Trophoblast cell (in vitro differentiated cells and primary cell): Measurements from ENCODE around the gene CBX4.

Experiments
- DNase-seq, 2 donors: peaks; one replicate each; pipeline ENCODE4 v3.0.0-alpha.2; 2016
- H2AFZ ChIP-seq: 2 replicates; pipeline ENCODE4 v1.6.1; 2013; ENCODE audit warnings: low read length, moderate library complexity, mild to moderate bottlenecking; ENCODE audit not compliant: insufficient read depth, poor library complexity
- H2AK5ac ChIP-seq: 2 replicates; pipeline ENCODE4 v1.6.1; 2013; ENCODE audit warnings: mild to moderate bottlenecking, low read length
- H2BK120ac ChIP-seq: 2 replicates; pipeline ENCODE4 v1.6.1; 2013; ENCODE audit warnings: low read length, mild to moderate bottlenecking, moderate library complexity; ENCODE audit not compliant: insufficient read depth, poor library complexity
- H2BK12ac ChIP-seq: 2 replicates; pipeline ENCODE4 v1.6.1; 2013; ENCODE audit warnings: mild to moderate bottlenecking, low read length, moderate library complexity
- H2BK5ac ChIP-seq: 2 replicates; pipeline ENCODE4 v1.6.1; 2013; ENCODE audit warnings: low read length, low read depth, moderate library complexity, mild to moderate bottlenecking; ENCODE audit not compliant: poor library complexity
- H3K14ac ChIP-seq: 2 replicates; pipeline ENCODE4 v1.6.1; 2013; ENCODE audit warnings: mild to moderate bottlenecking, low read length
- H3K18ac ChIP-seq: 2 replicates; pipeline ENCODE4 v1.6.1; 2013; ENCODE audit warnings: mild to moderate bottlenecking, low read length
- H3K23ac ChIP-seq: 2 replicates; pipeline ENCODE4 v1.6.1; 2013; ENCODE audit warnings: low read length
- H3K27ac ChIP-seq: 2 replicates; pipeline ENCODE4 v1.5.1; 2013; ENCODE audit warnings: low read depth, mild to moderate bottlenecking, inconsistent platforms, low read length, moderate library complexity
- H3K27me3 ChIP-seq: 2 replicates; pipeline ENCODE4 v1.6.1; 2013; ENCODE audit warnings: inconsistent platforms, mild to moderate bottlenecking, low read length, moderate library complexity; ENCODE audit not compliant: insufficient read depth
- H3K36me3 ChIP-seq, 2 experiments: 1 replicate in 1 of 2; 2 replicates in 1 of 2; pipeline ENCODE4 v1.6.1; 2013; ENCODE audit warnings: low read length in 2 of 2, mild to moderate bottlenecking in 2 of 2, moderate library complexity in 1 of 2; ENCODE audit not compliant: insufficient read depth in 2 of 2, control insufficient read depth in 1 of 2
- H3K4ac ChIP-seq: 2 replicates; pipeline ENCODE4 v1.6.1; 2013; ENCODE audit warnings: low read depth, mild to moderate bottlenecking, low read length, moderate library complexity
- H3K4me1 ChIP-seq, 2 experiments: 1 replicate in 1 of 2; 2 replicates in 1 of 2; pipeline ENCODE4 v1.6.1; 2013; ENCODE audit warnings: low read length in 2 of 2, mild to moderate bottlenecking in 2 of 2, moderate library complexity in 1 of 2; ENCODE audit not compliant: insufficient read depth in 2 of 2, control insufficient read depth in 1 of 2
- H3K4me2 ChIP-seq: 2 replicates; pipeline ENCODE4 v1.6.1; 2013; ENCODE audit warnings: inconsistent platforms, mild to moderate bottlenecking, low read length, moderate library complexity
- H3K4me3 ChIP-seq: 2 replicates; pipeline ENCODE4 v1.5.1; 2013; ENCODE audit warnings: mild to moderate bottlenecking, low read depth, low read length, inconsistent platforms
- H3K79me1 ChIP-seq: one replicate; pipeline ENCODE4 v1.6.1; 2013; ENCODE audit warnings: low read length
- H3K79me2 ChIP-seq: 2 replicates; pipeline ENCODE4 v1.6.1; 2013; ENCODE audit warnings: low read length, mild to moderate bottlenecking; ENCODE audit not compliant: control insufficient read depth, insufficient read depth, poor library complexity
- H3K9ac ChIP-seq: 2 replicates; pipeline ENCODE4 v1.6.1; 2013; ENCODE audit warnings: mild to moderate bottlenecking, low read length
- H3K9me3 ChIP-seq: 2 replicates; pipeline ENCODE4 v1.6.1; 2013; ENCODE audit warnings: low read depth, mild to moderate bottlenecking, control low read depth, inconsistent platforms, low read length; ENCODE audit not compliant: insufficient read depth
- H4K12ac ChIP-seq: 2 replicates; pipeline ENCODE4 v1.6.1; 2013; ENCODE audit warnings: low read depth, mild to moderate bottlenecking, low read length, moderate library complexity
- H4K8ac ChIP-seq: 2 replicates; pipeline ENCODE4 v1.6.1; 2013; ENCODE audit warnings: low read depth, mild to moderate bottlenecking, low read length, moderate library complexity
- H4K91ac ChIP-seq: one replicate; pipeline ENCODE4 v1.6.1; 2013; ENCODE audit warnings: low read depth, mild to moderate bottlenecking, low read length, moderate library complexity
- WGBS: extraction: QIAGEN DNeasy Blood & Tissue Kit; methylation state at CpG from one replicate; pipeline ENCODE4 v1.1.7; 2013; ENCODE audit warnings: missing lambda C conversion rate; ENCODE audit not compliant: insufficient read length, insufficient coverage; ENCODE audit errors: extremely low coverage; 5-methylcytosine and 5-hydroxymethylcytosine counted together

Gene CBX4

DNA sequence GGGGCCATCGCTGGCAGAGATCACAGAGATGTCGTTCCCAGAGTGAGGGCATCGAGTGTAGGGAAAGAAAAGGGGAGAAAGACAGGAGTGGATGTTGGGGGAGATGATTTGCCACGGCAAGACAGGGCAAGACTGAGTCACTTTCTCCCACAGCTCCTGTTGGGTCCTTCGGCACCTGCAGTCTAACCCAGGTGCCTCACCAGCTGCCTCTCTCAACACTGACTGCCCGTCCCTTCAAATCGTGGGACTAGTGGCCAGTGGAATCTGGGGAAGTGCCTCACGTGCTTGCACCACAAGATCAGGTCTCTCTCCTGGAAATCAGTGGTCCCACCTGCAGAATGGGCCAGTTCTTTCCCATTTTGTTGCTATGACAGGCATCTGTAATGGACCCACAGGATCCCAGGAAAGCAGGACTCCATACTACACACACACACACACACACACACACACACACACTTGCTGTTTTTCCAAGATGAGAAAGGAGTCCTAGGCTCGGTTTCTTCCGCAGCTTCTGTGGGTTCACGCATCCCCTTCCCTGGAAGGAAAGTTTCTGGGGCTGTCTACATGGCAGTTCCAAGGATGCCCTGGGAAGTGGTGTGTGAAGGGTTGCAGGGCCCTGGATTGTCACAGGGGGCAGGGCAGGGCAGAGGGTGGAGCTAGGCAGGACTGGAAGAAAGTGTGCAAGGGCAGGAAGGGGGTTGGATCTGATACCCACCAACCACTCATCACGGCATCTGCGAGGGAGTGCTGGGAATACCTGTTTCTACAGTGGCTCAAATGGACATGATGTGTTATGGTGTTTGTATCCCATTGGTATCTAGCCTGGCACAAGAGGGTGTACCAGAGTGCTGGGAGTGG, 32.1 kb downstream of the CBX4 start:
- Histone ChIP-seq H3K14ac (no peak overlapping the region), H3K27ac (no peak overlapping the region), H3K9ac (no peak overlapping the region), H3K18ac (no peak overlapping the region), H3K79me1 (peaks cover 6% of the 10 kb centered on the region), H2BK120ac (no peak overlapping the region), H4K8ac (no peak overlapping the region), H3K4me1 (peaks cover 7 to 17% of the 10 kb centered on the region in 2 experiments), H3K4ac (no peak overlapping the region), H4K91ac (no peak overlapping the region), H2BK5ac (no peak overlapping the region), H3K9me3 (peaks cover 21% of the 10 kb centered on the region), H2BK12ac (no peak overlapping the region), H2AFZ (no peak overlapping the region), H4K12ac (no peak overlapping the region), H3K79me2 (no peaks in the 10 kb centered on the region), H3K4me3 (no peak overlapping the region), H3K4me2 (no peak overlapping the region), H3K23ac (no peak overlapping the region), H3K27me3 (peaks cover 90% of the 10 kb centered on the region), H2AK5ac (no peak overlapping the region), H3K36me3 (no peaks in the 10 kb centered on the region)
- WGBS, result no CpG with 5 or more reads among the region's 13 CpGs
- DNase-seq, result no peak

DNA sequence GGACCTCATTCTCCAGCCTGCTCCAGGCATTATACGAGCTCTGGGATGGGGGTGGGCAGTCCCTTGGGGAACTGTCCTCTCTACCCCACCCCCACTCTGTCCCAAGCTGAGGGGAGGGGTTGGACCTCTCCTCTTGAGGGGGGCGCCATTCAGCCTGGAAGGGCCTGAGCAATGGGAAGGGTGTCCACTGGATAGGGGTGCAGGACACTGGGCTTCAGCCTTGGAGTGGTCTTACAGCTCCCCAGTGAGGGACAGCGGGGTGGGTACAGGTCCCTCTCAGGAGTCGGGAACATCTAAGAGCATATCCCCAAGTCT, 32.8 kb downstream of the CBX4 start:
- Histone ChIP-seq H3K4me3 (no peak overlapping the region), H3K23ac (no peak overlapping the region), H3K4me1 (peaks cover 7 to 15% of the 10 kb centered on the region in 2 experiments), H4K91ac (no peak overlapping the region), H3K27me3 (peaks cover 90% of the 10 kb centered on the region), H2BK12ac (no peak overlapping the region), H2AK5ac (no peak overlapping the region), H2AFZ (no peak overlapping the region), H3K14ac (no peak overlapping the region), H3K4me2 (no peak overlapping the region), H3K79me1 (peaks cover 6% of the 10 kb centered on the region), H4K12ac (no peak overlapping the region), H3K18ac (no peak overlapping the region), H3K79me2 (no peaks in the 10 kb centered on the region), H3K9me3 (peaks cover 21% of the 10 kb centered on the region), H3K27ac (no peak overlapping the region), H2BK120ac (no peak overlapping the region), H2BK5ac (no peak overlapping the region), H3K4ac (no peak overlapping the region), H3K9ac (no peak overlapping the region), H4K8ac (no peak overlapping the region), H3K36me3 (no peaks in the 10 kb centered on the region)
- no peak for DNase-seq
- no CpG with 5 or more reads among the region's 4 CpGs for WGBS

DNA sequence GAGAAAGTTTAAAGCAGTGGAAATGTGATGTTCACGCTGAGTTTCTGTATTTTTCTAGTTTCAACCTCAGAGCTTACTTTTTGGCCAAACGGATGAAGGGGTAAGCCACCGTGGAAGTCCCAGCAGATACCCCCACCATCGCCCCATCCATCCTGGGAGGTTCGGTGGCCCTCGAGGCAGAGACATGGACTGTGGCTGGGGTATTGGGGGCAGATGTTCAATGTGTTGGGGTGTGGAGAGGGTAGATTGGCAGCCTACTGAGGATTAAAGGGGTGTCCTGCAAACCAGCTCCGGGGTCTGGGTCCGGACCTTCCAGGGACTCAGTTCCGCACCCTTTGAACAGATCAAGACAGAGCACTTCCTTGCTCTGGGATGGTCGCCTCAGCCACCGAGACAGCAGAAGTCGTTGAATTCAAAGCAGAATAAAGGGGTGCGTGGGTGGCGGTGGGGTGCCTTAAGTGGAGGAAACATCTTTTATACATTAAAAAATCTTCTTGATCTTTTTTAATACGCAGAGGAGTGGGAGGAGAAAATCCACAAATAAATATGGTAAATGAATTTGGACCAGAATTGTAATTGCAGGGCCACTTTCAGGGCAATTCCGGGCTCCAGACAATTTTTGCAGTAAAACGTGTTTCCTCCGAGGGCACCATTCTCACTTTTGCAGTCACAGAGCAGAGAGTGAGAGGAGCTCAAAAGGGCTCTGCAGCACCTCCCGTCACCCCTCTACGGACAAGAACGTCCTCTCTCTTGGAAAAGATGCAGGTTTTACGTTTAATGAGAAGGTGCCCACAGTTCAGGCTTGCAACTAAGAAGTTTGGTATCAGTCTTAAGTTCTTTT, 34.2 kb downstream of the CBX4 start:
- no peak overlapping the region for H2BK120ac ChIP-seq
- H3K27me3 ChIP-seq, result peaks cover 93% of the 10 kb centered on the region

DNA sequence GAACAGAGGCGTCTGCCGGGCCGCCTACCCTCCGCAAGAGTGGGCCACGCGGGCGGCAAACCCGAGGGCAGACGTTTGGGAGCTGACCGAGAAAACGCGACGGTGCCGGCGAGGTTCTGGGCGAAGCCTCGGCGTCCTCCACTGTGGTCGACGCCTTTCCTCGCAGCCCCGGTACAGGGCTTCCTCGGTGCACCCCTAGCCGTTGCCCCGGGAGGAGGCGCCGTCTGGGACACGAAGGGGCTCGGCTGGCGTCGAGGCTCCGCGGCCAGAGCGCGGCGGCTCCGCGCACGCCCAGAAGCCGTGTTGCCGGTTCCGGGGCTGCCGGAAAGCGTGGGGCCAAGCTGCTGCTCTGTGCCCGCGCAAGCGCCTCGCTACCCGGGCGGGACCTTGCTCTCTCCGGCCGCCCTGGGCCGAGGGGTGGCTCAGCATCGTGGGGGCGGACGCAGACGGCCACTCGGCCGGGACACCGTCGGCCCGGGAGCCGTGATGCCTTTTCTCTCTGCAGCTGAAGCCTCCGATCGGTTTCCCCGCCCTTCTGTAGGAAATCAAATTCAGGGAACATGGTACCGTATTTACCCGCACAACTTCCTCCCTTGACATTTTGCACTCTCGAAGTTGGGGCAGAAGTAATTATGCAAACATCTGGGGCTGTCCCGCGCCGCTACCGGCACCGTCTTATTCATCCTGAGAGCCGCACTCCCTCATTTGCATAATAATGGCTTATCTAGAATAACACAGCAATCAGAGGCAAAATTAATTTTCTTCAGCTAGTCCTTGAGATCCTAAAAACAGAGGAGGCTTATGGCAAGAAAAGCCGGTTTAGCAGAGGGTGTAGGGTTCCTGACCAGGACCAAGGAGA, 35.0 kb downstream of the CBX4 start:
- Histone ChIP-seq H4K12ac (no peak overlapping the region), H2BK120ac (no peak overlapping the region), H3K79me1 (no peaks in the 10 kb centered on the region), H2AK5ac (no peak overlapping the region), H3K23ac (no peak overlapping the region), H3K4me2 (peak overlapping the region; percentile 42), H3K14ac (no peak overlapping the region), H3K27ac (no peak overlapping the region), H3K27me3 (peaks cover 98% of the 10 kb centered on the region), H2BK12ac (no peak overlapping the region), H3K4ac (no peak overlapping the region), H3K18ac (no peak overlapping the region), H3K9ac (no peak overlapping the region), H4K8ac (no peak overlapping the region), H4K91ac (no peak overlapping the region), H2AFZ (no peak overlapping the region), H3K9me3 (peaks cover 19% of the 10 kb centered on the region), H3K79me2 (no peaks in the 10 kb centered on the region), H2BK5ac (no peak overlapping the region), H3K36me3 (no peaks in the 10 kb centered on the region), H3K4me1 (peaks cover 5 to 12% of the 10 kb centered on the region in 2 experiments), H3K4me3 (no peak overlapping the region)
- DNase-seq, result no peak
- WGBS, result no CpG with 5 or more reads among the region's 76 CpGs

More for the DNA sequence above, 34.2 kb downstream of the CBX4 start:
- Histone ChIP-seq H3K4me1 (peaks cover 9 to 15% of the 10 kb centered on the region in 2 experiments), H3K79me1 (peaks cover 3% of the 10 kb centered on the region), H4K8ac (no peak overlapping the region), H3K36me3 (no peaks in the 10 kb centered on the region), H3K9ac (no peak overlapping the region), H2BK12ac (no peak overlapping the region), H3K79me2 (no peaks in the 10 kb centered on the region), H3K23ac (no peak overlapping the region), H4K12ac (no peak overlapping the region), H3K4me2 (no peak overlapping the region), H2AFZ (no peak overlapping the region), H2AK5ac (no peak overlapping the region), H3K14ac (no peak overlapping the region), H3K4ac (no peak overlapping the region), H2BK5ac (no peak overlapping the region), H3K27ac (no peak overlapping the region), H3K9me3 (peaks cover 19% of the 10 kb centered on the region), H3K4me3 (no peak overlapping the region), H3K18ac (no peak overlapping the region), H4K91ac (no peak overlapping the region)
- WGBS, result no CpG with 5 or more reads among the region's 22 CpGs
- DNase-seq, result no peak
